ENCODE measurements around the gene STK33.
"Not testable (repeated sequence)": the region's sequence is repeated elsewhere in the genome, so short reads cannot be mapped to it uniquely, and the experiment has no call there.

Gene STK33

GRCh38 chr11:8533332-8533731 is 60.7 kb downstream of the STK33 start:
- no peak for DNase-seq

GRCh38 chr11:8532475-8532874 is 61.6 kb downstream of the STK33 start:
- no peak for DNase-seq

GRCh38 chr11:8531982-8532381 is 62.0 kb downstream of the STK33 start:
- DNase-seq, result no peak

GRCh38 chr11:8531312-8531711 is 62.7 kb downstream of the STK33 start:
- DNase-seq, result peak; percentile 41 to 67

GRCh38 chr11:8527939-8528338 is 66.1 kb downstream of the STK33 start:
- no peak for DNase-seq

GRCh38 chr11:8523396-8523795 is 70.6 kb downstream of the STK33 start:
- DNase-seq, result no peak

GRCh38 chr11:8512547-8512946 is 81.5 kb downstream of the STK33 start:
- DNase-seq, result no peak

GRCh38 chr11:8503910-8504364 is 90.1 kb downstream of the STK33 start:
- no peak for DNase-seq

- no peak for DNase-seq
These were observed 92.2 kb downstream of the STK33 start for GRCh38 chr11:8501836-8502235.

- no peak for DNase-seq
These were observed 105.6 kb downstream of the STK33 start for GRCh38 chr11:8488395-8488794.

- DNase-seq, result no peak
These were observed 106.8 kb downstream of the STK33 start for GRCh38 chr11:8487261-8487660.

GRCh38 chr11:8484251-8484650 is 109.8 kb downstream of the STK33 start:
- DNase-seq, result no peak

GRCh38 chr11:8480858-8481257 is 113.2 kb downstream of the STK33 start:
- DNase-seq, result no peak

- DNase-seq, result no peak
These were observed 116.3 kb downstream of the STK33 start for GRCh38 chr11:8477680-8478079.

- DNase-seq, result no peak
These were observed 116.9 kb downstream of the STK33 start for GRCh38 chr11:8477151-8477550.

GRCh38 chr11:8467806-8468205 is 126.2 kb downstream of the STK33 start:
- DNase-seq, result not testable (repeated sequence)

- not testable (repeated sequence) for DNase-seq
These were observed 126.7 kb downstream of the STK33 start for GRCh38 chr11:8467356-8467755.

- DNase-seq, result not testable (repeated sequence)
These were observed 127.1 kb downstream of the STK33 start for GRCh38 chr11:8466884-8467283.

GRCh38 chr11:8459711-8460399 is 134.2 kb downstream of the STK33 start:
- DNase-seq, result no peak

- no peak for DNase-seq
These were observed 151.7 kb downstream of the STK33 start for GRCh38 chr11:8442301-8442700.

- DNase-seq, result no peak
These were observed 153.4 kb downstream of the STK33 start for GRCh38 chr11:8440649-8441048.

GRCh38 chr11:8429483-8429882 is 164.5 kb downstream of the STK33 start:
- DNase-seq, result no peak

- DNase-seq, result no peak
These were observed 168.0 kb downstream of the STK33 start for GRCh38 chr11:8426076-8426475.

GRCh38 chr11:8415195-8415594 is 178.8 kb downstream of the STK33 start:
- DNase-seq, result no peak

Data from NCI-H187 (cell line).